PC-9 (cell line): ENCODE results near the gene SMAP1. TPM values are rescaled to one million over a fixed set of nuclear protein-coding genes. Genes with fewer than 3 reads are reported as not detected.
"Not testable (repeated sequence)": the region's sequence is repeated elsewhere in the genome, so short reads cannot be mapped to it uniquely, and the experiment has no call there.

Experiments
- BruUV-seq: library from RNA; stranded (reverse); fragments of 400-500 nt; replicated peaks from 2 replicates; lab custom pipeline; 2021; lab: Mats Ljungman, UMichigan
- CTCF ChIA-PET: fragments of 300-600 bp; sonication (Branson Sonifier 250); formaldehyde crosslinking; loops from one replicate; lab custom pipeline; 2022; ENCODE audit warnings: antibody characterized with exemption; lab: Charles Lee
- POLR2A ChIA-PET: fragments of 300-600 bp; sonication (Branson Sonifier 250); formaldehyde crosslinking; loops from one replicate; lab custom pipeline; 2022; ENCODE audit warnings: antibody characterized with exemption; ENCODE audit not compliant: unreplicated experiment; lab: Charles Lee
- DNase-seq, 2 experiments: peaks; one replicate each; pipeline versions ENCODE4 v3.0.0 to v3.0.0-alpha.2; 2015 to 2022; ENCODE audit warnings: mixed read lengths in 1 of 2
- H2AFZ ChIP-seq: fragments of 200-600 bp; sonication (generic); 2 replicates; pipeline ENCODE4 v1.8.1; 2017; ENCODE audit warnings: antibody characterized with exemption
- H3F3A ChIP-seq: fragments of 200-600 bp; sonication (generic); 2 replicates; pipeline ENCODE4 v1.8.1; 2017; ENCODE audit warnings: antibody characterized with exemption, mild to moderate bottlenecking, low read depth; ENCODE audit not compliant: insufficient read depth
- H3K27ac ChIP-seq: fragments of 200-600 bp; sonication (generic); 2 replicates; pipeline ENCODE4 v1.6.1; 2016; ENCODE audit warnings: mixed run types
- H3K27me3 ChIP-seq: fragments of 200-600 bp; sonication (generic); 2 replicates; pipeline ENCODE4 v1.6.1; 2016; ENCODE audit warnings: low read depth, mixed run types; ENCODE audit not compliant: insufficient read depth
- H3K36me3 ChIP-seq: fragments of 200-600 bp; sonication (generic); 2 replicates; pipeline ENCODE4 v1.6.1; 2016; ENCODE audit warnings: low read depth, mixed run types
- H3K4me1 ChIP-seq: fragments of 200-600 bp; sonication (generic); replicated peaks from 2 replicates; pipeline ENCODE4 v1.6.1; 2016; ENCODE audit warnings: mixed run types; ENCODE audit not compliant: insufficient read depth
- H3K4me2 ChIP-seq: fragments of 200-600 bp; sonication (generic); 2 replicates; pipeline ENCODE4 v1.6.1; 2017; ENCODE audit warnings: mixed run types
- H3K4me3 ChIP-seq: fragments of 200-600 bp; sonication (generic); 2 replicates; pipeline ENCODE4 v1.6.1; 2016; ENCODE audit warnings: mixed run types
- H3K79me2 ChIP-seq: fragments of 200-600 bp; sonication (generic); 2 replicates; pipeline ENCODE4 v1.6.1; 2017; ENCODE audit warnings: low read depth, mixed run types
- H3K9me2 ChIP-seq: fragments of 200-600 bp; sonication (generic); 2 replicates; pipeline ENCODE4 v1.8.1; 2017; ENCODE audit warnings: mild to moderate bottlenecking; ENCODE audit not compliant: insufficient read depth
- H3K9me3 ChIP-seq: fragments of 200-600 bp; sonication (generic); 2 replicates; pipeline ENCODE4 v1.8.1; 2016; ENCODE audit warnings: low read depth; ENCODE audit not compliant: insufficient read depth
- H4K20me1 ChIP-seq: fragments of 200-600 bp; sonication (generic); 2 replicates; pipeline ENCODE4 v1.8.1; 2017; ENCODE audit not compliant: insufficient read depth
- CTCF ChIP-seq: fragments of 200-600 bp; sonication (generic); conservative IDR thresholded peaks from 2 replicates; pipeline ENCODE4 v1.6.1; 2017; ENCODE audit warnings: mixed run types, antibody characterized with exemption, mild to moderate bottlenecking, moderate library complexity
- EZH2 ChIP-seq: fragments of 200-600 bp; sonication (generic); IDR thresholded peaks from 2 replicates; pipeline ENCODE4 v1.8.0; 2017; ENCODE audit warnings: antibody characterized with exemption, low read depth
- intact Hi-C: fragments of 100-400 bp; cut with micrococcal nuclease; formaldehyde crosslinking; loops from one replicate; pipeline ENCODE4 v1.10.0; 2022; ENCODE audit not compliant: unreplicated experiment
- total RNA-seq: library from RNA; stranded (reverse); gene quantifications from 2 replicates; pipeline ENCODE4 v1.2.3, GENCODE V29; 2021

SMAP1 gene
- total RNA-seq, 1 experiment from 2014 or later, result 29.3 TPM

DNA sequence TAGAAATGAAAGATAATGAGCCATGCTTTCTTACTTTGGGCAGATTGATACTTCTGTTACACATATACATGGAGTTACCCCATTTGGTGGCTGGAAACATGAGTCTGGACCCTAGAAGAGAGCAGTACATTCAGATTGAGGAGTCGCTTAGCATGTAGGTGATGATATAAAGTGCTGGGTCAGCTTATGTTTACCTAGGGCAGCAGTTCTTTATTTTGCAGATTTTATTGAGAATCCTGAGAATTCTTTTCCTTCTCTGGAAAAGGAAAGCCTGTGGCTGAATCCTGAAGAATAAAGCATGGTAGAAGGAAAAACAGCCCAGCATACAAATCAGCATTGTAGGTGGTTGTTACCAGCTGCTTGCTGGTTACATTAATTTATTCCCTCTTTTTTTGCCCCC is 91.2 kb downstream of the SMAP1 start:
- DNase-seq, result no peak
- BruUV-seq, result no TSS peak
- Histone ChIP-seq H3K4me3 (no peak overlapping the region), H3K27ac (no peak overlapping the region), H3K4me2 (no peak overlapping the region), H3K79me2 (no peaks in the 10 kb centered on the region), H3K9me2 (no peaks in the 10 kb centered on the region), H2AFZ (no peak overlapping the region), H3K4me1 (no peaks in the 10 kb centered on the region), H3K27me3 (no peaks in the 10 kb centered on the region), H3K36me3 (0 out of 2 replicates have a peak, but pooled peaks cover 6% of the 10 kb centered on the region), H3K9me3 (no peaks in the 10 kb centered on the region), H3F3A (no peaks in the 10 kb centered on the region), H4K20me1 (no peaks in the 10 kb centered on the region; the same call in 1 of the 2 replicates)
- ChIA-PET POLR2A (no interaction called here), CTCF (no interaction called here)
- intact Hi-C loops, result no loop called here
- no peak for TF ChIP-seq CTCF
- TF ChIP-seq EZH2, result no peak

DNA sequence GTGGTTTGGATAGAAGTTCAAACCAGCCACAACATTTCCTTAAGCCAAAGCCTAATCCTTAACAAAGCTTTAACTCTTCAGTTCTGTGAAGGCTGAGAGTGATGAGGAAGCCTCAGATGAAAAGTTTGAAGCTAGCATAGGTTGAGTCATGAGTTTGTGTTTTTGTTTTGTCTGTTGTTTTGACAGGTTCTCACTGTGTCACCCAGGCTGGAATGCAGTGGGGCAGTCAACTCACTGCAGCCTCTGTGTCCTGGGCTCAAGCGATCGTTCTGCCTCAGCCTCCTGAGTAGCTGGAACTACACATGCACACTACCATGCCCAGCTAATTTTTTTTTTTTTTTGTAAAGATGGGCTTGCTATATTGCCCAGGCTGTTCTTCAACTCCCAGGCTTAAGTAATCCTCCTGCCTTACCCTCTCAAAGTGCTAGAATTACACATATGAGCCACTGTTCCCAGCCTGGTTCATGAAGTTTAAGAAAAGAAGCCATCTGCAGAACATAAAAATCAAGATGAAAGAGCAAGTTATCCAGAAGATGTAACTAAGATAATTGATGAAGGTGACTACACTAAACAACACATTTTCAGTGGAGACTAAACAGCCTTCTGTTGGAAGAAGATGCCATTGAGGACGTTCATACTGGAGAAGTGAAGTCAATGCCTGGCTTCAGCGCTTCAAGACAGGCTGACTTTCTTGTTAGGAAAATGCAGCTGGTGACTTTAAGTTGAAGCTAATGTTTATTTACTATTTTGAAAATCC is 96.2 kb downstream of the SMAP1 start:
- Histone ChIP-seq H3F3A (no peaks in the 10 kb centered on the region), H3K9me3 (no peaks in the 10 kb centered on the region), H3K9me2 (no peaks in the 10 kb centered on the region), H3K27me3 (no peaks in the 10 kb centered on the region), H2AFZ (no peak overlapping the region), H3K79me2 (no peaks in the 10 kb centered on the region), H3K36me3 (no peaks in the 10 kb centered on the region), H3K4me3 (no peak overlapping the region), H3K27ac (no peak overlapping the region), H4K20me1 (no peaks in the 10 kb centered on the region; the same call in 1 of the 2 replicates), H3K4me1 (no peaks in the 10 kb centered on the region), H3K4me2 (no peak overlapping the region)
- ChIA-PET POLR2A (no interaction called here), CTCF (no interaction called here)
- intact Hi-C loops, result no loop called here
- TF ChIP-seq CTCF (no peak), EZH2 (no peak)
- BruUV-seq, result no TSS peak
- peak in 1 of 2 experiments; percentile 3 for DNase-seq

DNA sequence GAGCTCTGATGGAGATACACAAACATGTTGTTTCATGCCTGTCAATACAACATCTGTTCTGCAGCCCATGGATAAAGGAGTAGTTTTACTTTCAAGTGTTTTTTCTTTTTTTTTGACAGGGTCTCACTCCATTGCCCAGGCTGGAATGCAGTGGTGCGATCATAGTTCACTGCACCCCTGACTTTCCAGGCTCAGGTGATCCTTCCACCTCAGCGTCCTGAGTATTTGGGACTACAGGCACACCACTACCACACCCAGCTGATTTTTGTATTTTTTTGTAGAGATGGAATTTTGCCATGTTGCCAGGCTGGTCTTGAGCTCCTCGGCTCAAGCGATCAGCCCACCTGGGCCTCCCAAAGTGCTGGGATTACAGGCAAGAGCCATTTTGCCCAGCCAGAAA is 97.0 kb downstream of the SMAP1 start:
- no TSS peak for BruUV-seq
- no peak for TF ChIP-seq CTCF
- no peak for TF ChIP-seq EZH2

DNA sequence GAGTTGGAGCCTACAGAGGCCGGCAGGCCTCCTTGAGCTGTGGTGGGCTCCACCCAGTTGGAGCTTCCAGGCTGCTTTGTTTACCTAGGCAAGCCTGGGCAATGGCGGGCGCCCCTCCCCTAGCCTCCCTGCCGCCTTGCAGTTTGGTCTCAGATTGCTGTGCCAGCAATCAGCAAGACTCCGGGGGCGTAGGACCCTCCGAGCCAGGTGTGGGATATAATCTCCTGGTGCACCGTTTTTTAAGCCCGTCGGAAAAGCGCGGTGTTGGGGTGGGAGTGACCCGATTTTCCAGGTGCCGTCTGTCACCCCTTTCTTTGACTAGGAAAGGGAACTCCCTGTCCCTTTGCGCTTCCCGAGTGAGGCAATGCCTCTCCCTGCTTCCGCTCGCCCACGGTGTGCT is 103.7 kb downstream of the SMAP1 start:
- POLR2A ChIA-PET, CTCF ChIA-PET, H3K4me3 ChIP-seq, intact Hi-C loops, H3K36me3 ChIP-seq, BruUV-seq, H3K4me1 ChIP-seq, H3K79me2 ChIP-seq, DNase-seq, H4K20me1 ChIP-seq, H3F3A ChIP-seq, H2AFZ ChIP-seq, H3K27ac ChIP-seq, H3K9me2 ChIP-seq, H3K4me2 ChIP-seq, H3K27me3 ChIP-seq, H3K9me3 ChIP-seq: not testable (repeated sequence)

More for the DNA sequence above, 97.0 kb downstream of the SMAP1 start:
- H3K79me2 ChIP-seq, result no peaks in the 10 kb centered on the region
- no peaks in the 10 kb centered on the region for H3K9me2 ChIP-seq
- no peaks in the 10 kb centered on the region for H3F3A ChIP-seq
- H3K27ac ChIP-seq, result no peak overlapping the region
- H3K27me3 ChIP-seq, result no peaks in the 10 kb centered on the region
- H3K4me1 ChIP-seq, result no peaks in the 10 kb centered on the region
- DNase-seq, result no peak
- H3K4me3 ChIP-seq, result no peak overlapping the region
- H4K20me1 ChIP-seq, result no peaks in the 10 kb centered on the region
- H3K36me3 ChIP-seq, result no peaks in the 10 kb centered on the region
- intact Hi-C loops, result no loop called here
- no peak overlapping the region for H3K4me2 ChIP-seq
- no peaks in the 10 kb centered on the region for H3K9me3 ChIP-seq
- no peak overlapping the region for H2AFZ ChIP-seq
- POLR2A ChIA-PET, result no interaction called here
- CTCF ChIA-PET, result no interaction called here
